ENCODE results near the gene EFNA4.

- TF ChIP-seq CTCF (IDR thresholded peaks at IDR 0.05) (no peak), POLR2A (IDR thresholded peaks at IDR 0.05) (no peak)
Measured at GRCh38 chr1:155117610-155118009, 54.1 kb downstream of the EFNA4 start.

All from body of pancreas (tissue), 4 donors.